LoVo (cell line): Measurements from ENCODE around the gene ATXN7L1.

ENCODE experiments used
- DNase-seq: peaks from one replicate; pipeline ENCODE4 v3.0.0-alpha.2; 2016; ENCODE audit warnings: low spot score

The ATXN7L1 gene

DNA sequence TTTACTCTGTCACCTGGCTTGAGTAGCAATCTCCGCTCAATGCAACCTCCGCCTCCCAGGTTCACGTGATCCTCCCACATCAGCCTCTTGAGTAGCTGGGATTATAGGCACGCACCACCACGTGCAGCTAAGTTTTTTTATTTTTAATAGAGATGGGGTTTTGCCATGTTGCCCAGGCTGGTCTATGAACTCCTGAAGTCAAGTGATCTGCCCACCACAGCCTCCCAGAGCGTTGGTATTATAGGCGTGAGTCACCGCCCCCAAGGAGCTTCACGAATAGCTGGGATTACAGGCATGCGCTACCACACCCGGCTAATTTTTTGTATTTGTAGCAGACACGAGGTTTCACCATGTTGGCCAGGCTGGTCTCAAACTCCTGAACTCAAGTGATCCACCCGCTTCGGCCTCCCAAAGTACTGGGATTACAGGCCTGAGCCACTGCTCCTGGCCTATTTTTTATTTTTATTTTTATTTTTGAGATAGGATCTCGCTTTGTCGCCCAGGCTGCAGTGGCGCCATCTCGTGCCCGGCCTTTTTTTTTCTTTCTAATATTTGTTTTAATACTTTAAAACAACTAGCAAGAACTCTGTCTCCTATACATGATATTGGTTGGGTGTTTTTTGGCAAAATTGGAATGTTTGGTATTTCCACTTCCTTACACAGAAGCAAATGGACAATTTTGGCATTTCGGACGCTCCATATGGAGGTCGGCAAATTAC is 296.2 kb downstream of the ATXN7L1 start:
- peak; percentile 52 for DNase-seq

DNA sequence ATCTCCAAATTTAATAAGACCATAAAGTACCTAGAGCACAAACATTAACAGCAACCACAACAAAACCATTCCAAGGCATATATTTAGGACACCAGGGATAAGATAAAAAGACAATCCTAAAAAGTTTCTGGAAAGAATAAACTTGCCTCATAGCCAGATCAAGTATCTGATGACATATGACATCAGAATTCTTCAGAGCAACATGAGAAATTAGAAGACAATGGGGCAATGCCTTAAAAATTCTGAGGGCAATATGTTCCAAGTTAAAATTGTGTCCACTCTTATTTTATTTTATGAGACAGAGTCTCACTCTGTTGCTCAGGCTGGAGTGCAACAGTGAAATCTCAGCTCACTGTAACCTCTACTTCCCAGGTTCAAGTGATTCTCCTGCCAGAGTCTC is 297.9 kb downstream of the ATXN7L1 start:
- DNase-seq = no peak

DNA sequence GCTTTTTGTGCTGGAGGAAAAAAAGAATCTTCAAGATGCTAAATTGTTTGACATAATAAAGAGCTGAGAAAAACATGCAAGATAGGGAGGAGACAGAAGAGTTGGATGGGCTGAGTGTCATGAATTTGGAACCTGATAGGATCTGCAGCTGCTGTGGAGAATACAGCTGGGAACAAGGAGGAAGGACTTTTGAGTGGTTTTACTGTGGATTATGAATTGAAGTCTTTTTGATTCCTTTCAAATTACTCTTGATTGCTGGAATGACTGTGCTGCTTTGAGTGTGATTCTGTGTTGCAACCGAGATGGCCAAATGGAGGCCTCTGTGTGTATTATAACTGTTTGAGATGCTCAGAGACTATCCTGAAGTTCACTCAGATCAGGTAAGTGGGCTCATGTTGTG is 299.1 kb downstream of the ATXN7L1 start:
- no peak for DNase-seq

DNA sequence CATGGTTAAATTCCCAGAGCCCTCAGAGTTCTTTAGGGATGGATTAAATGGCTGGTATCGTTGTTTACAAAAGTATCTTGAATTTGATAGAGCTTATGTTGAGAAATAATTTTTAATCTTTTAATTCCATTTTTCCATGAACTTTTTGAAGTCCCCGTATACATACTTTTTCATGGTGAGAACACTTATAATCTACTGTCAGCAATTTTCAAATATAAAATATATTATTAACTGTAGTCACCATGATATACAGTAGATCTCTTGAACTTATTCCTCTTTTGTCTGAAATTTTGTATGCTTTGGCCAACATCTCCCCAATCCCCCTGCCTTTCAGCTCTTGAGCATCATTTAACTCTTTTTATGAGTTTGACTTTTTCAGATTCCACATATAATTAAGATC is 304.5 kb downstream of the ATXN7L1 start:
- no peak for DNase-seq

DNA sequence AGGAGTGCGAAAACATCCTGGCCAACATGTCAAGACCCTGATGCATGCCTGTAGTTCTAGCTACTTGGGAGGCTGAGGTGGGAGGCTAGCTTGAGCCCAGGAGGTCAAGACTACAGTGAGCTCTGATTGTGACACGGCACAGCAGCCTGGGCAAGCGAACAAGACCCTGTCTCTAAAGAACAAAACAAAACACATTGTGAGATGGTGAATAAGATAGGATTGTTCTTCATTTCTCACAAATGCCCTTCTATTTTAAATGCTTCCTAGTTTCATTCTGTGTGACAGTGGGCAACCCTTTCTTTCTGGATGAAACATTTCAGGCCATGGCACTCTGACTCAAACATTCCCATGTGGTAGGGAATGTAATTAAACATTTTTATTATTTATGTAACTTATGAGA is 308.6 kb downstream of the ATXN7L1 start:
- no peak for DNase-seq

DNA sequence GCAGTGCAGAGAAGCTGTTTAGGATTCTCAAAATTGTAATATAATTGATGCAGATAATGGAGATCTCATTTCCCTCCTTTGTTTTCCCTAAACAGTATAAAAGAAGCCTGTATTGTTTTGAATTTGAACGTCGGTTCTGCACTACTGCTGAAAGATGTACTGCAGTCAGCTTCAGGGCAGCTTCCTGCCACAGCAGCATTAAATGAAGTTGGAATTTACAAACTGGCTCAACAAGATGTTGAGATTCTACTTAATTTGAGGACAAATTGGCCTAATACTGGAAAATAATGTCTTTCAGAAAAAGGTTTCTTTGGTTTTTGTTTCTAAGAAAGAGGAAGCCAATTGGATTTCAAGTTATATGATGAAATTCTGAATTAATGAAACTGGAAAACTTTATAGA is 309.4 kb downstream of the ATXN7L1 start:
- DNase-seq = no peak

DNA sequence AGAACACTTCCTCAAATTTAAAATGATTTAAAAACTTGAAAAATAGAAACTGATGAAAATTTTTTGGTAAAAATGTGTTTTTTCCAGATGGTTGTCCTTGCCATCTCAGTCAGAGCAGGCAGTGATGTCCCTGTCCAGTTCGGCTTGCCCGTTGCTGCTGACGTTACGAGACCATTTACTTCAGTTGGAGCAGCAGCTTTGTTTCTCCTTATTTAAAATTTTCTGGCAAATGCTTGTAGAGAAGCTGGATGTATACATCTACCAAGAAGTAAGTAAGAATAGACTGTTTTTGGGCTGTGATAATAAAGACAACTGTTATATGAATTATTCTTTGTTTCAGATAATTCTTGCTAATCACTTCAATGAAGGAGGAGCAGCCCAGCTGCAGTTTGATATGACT is 311.2 kb downstream of the ATXN7L1 start:
- DNase-seq = no peak

DNA sequence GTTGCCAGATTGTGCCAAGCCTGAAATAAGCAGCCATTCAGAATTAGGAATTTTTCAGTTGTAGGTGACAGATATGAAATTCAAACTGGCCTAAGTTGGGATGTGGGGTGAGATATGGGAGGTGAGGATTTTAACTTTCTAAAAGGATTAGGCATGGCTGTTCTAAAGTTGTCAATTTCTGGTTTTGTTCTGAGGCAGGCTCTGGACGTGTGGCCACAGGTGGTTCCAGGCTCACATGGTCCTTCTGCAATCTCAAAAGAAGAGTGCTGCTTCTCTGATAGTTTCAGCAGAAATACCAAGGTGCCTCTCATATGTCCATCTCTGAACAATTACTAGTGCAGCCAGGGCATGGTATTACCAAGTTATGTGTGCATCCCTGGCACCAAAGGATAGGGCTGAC is 316.5 kb downstream of the ATXN7L1 start:
- DNase-seq = no peak
